ENCODE data around the gene ABCC6. TPM values are rescaled to one million over a fixed set of nuclear protein-coding genes. Genes with fewer than 3 reads are reported as not detected.
"Not testable (repeated sequence)": the region's sequence is repeated elsewhere in the genome, so short reads cannot be mapped to it uniquely, and the experiment has no call there.

ABCC6 gene
- total and polyA plus RNA-seq, 10 donors: 0.14 to 0.94 (median 0.46) TPM

GRCh38 chr16:16257301-16257923 is 34.1 kb upstream of the ABCC6 start:
- H3K9me3 ChIP-seq; DNase-seq; H3K4me1 ChIP-seq; H3K4me3 ChIP-seq; H3K27me3 ChIP-seq (replicated peaks in 1 of 7); intact Hi-C loops (cut with DNase I; ENCODE audit: low total_unique reads); H3K27ac ChIP-seq: not testable (repeated sequence)
- TF ChIP-seq CTCF (IDR thresholded peaks at IDR 0.05 in 8 of 11, conservative IDR thresholded peaks at IDR 0.05 in 3 of 11): peak in 3 of 11 experiments; percentile 35 to 47 (median 40)
- H3K36me3 ChIP-seq: peaks cover 0 to 34% (median 7%) of the 10 kb centered on the region in 6 donors
- WGBS, 5 donors: 43 to 80% (median 49%) methylated on average over 1 to 2 of the region's 2 CpGs; no CpG with 5 or more reads in 1 of the 5 donors

- DNase-seq; H3K4me1 ChIP-seq; H3K27me3 ChIP-seq (replicated peaks in 1 of 7); H3K9me3 ChIP-seq; H3K4me3 ChIP-seq; H3K27ac ChIP-seq; intact Hi-C loops (cut with DNase I; ENCODE audit: low total_unique reads): not testable (repeated sequence)
- peaks cover 0 to 29% (median 5%) of the 10 kb centered on the region in 6 donors for H3K36me3 ChIP-seq
- no CpG with 5 or more reads among the region's 5 CpGs for WGBS, 5 donors
Measured at GRCh38 chr16:16252377-16252776, 29.1 kb upstream of the ABCC6 start.

- H3K4me3 ChIP-seq; DNase-seq; H3K27me3 ChIP-seq (replicated peaks in 1 of 7); H3K9me3 ChIP-seq; H3K4me1 ChIP-seq; intact Hi-C loops (cut with DNase I; ENCODE audit: low total_unique reads); H3K27ac ChIP-seq: not testable (repeated sequence)
- 60 to 92% (median 79%) methylated on average over 2 to 4 of the region's 7 CpGs for WGBS, 5 donors
- peaks cover 0 to 25% (median 3%) of the 10 kb centered on the region in 6 donors for H3K36me3 ChIP-seq
Measured at GRCh38 chr16:16249621-16250330, 26.5 kb upstream of the ABCC6 start.

GRCh38 chr16:16247439-16247838 is 24.1 kb upstream of the ABCC6 start:
- intact Hi-C loops (cut with DNase I; ENCODE audit: low total_unique reads): not testable (repeated sequence)
- no CpG with 5 or more reads among the region's 3 CpGs for WGBS, 5 donors

GRCh38 chr16:16246578-16247262 is 23.4 kb upstream of the ABCC6 start:
- H3K9me3 ChIP-seq; H3K27me3 ChIP-seq (replicated peaks in 1 of 7); intact Hi-C loops (cut with DNase I; ENCODE audit: low total_unique reads); H3K27ac ChIP-seq; DNase-seq; H3K4me1 ChIP-seq; H3K4me3 ChIP-seq: not testable (repeated sequence)
- peaks cover 0 to 16% (median 0%) of the 10 kb centered on the region in 6 donors for H3K36me3 ChIP-seq
- 92 to 100% (median 96%) methylated on average over 1 to 5 of the region's 8 CpGs; no CpG with 5 or more reads in 2 of the 5 donors for WGBS, 5 donors

More at GRCh38 chr16:16247439-16247838, 24.1 kb upstream of the ABCC6 start:
- not testable (repeated sequence) for DNase-seq; H3K9me3 ChIP-seq; H3K4me3 ChIP-seq; H3K27ac ChIP-seq; H3K27me3 ChIP-seq (replicated peaks in 1 of 7); H3K4me1 ChIP-seq
- peaks cover 0 to 19% (median 0%) of the 10 kb centered on the region in 6 donors for H3K36me3 ChIP-seq

- DNase-seq; intact Hi-C loops (cut with DNase I; ENCODE audit: low total_unique reads); H3K27me3 ChIP-seq (replicated peaks in 1 of 7); H3K4me1 ChIP-seq; H3K4me3 ChIP-seq; H3K9me3 ChIP-seq; H3K27ac ChIP-seq: not testable (repeated sequence)
- peaks cover 0 to 25% (median 0%) of the 10 kb centered on the region in 6 donors for H3K36me3 ChIP-seq
- WGBS, 5 donors: 78 to 93% (median 83%) methylated on average over 9 to 11 of the region's 11 CpGs
Measured at GRCh38 chr16:16243886-16244285, 20.6 kb upstream of the ABCC6 start.

- DNase-seq; H3K27ac ChIP-seq; H3K27me3 ChIP-seq (replicated peaks in 1 of 7); H3K4me3 ChIP-seq; H3K9me3 ChIP-seq; intact Hi-C loops (cut with DNase I; ENCODE audit: low total_unique reads); H3K4me1 ChIP-seq: not testable (repeated sequence)
- H3K36me3 ChIP-seq: peaks cover 0 to 39% (median 0%) of the 10 kb centered on the region in 6 donors
- WGBS, 5 donors: 87 to 100% (median 96%) methylated on average over 3 to 4 of the region's 4 CpGs; no CpG with 5 or more reads in 2 of the 5 donors
Measured at GRCh38 chr16:16240667-16241066, 17.4 kb upstream of the ABCC6 start.

GRCh38 chr16:16237738-16238137 is 14.4 kb upstream of the ABCC6 start:
- H3K9me3 ChIP-seq; H3K27ac ChIP-seq; H3K4me1 ChIP-seq; H3K27me3 ChIP-seq (replicated peaks in 1 of 7); DNase-seq; H3K4me3 ChIP-seq; intact Hi-C loops (cut with DNase I; ENCODE audit: low total_unique reads): not testable (repeated sequence)
- 90 to 96% (median 94%) methylated on average over 5 of the region's 5 CpGs for WGBS, 5 donors
- peaks cover 0 to 26% (median 0%) of the 10 kb centered on the region in 6 donors for H3K36me3 ChIP-seq

GRCh38 chr16:16237071-16237470 is 13.8 kb upstream of the ABCC6 start:
- DNase-seq; H3K4me3 ChIP-seq; H3K27ac ChIP-seq; H3K4me1 ChIP-seq; H3K27me3 ChIP-seq (replicated peaks in 1 of 7); H3K9me3 ChIP-seq; intact Hi-C loops (cut with DNase I; ENCODE audit: low total_unique reads): not testable (repeated sequence)
- peaks cover 0 to 26% (median 0%) of the 10 kb centered on the region in 6 donors for H3K36me3 ChIP-seq
- 70 to 88% (median 74%) methylated on average over 3 to 6 of the region's 6 CpGs for WGBS, 5 donors

Measured in spleen (tissue), 11 donors.